Stomach (tissue), 4 donors: ENCODE data around the gene PLCG2.

Experiments
- CTCF ChIP-seq, 7 experiments: fragments of 450-650 bp in 4 of 7; fragments of 200-600 bp in 3 of 7; sonication (generic) in 3 of 7; IDR thresholded peaks; one replicate each; pipeline ENCODE4 v1.5.1; 2016 to 2019; ENCODE audit warnings: antibody characterized with exemption in 7 of 7, control low read depth in 2 of 7, mild to moderate bottlenecking in 1 of 7
- EP300 ChIP-seq: sonication (generic); formaldehyde crosslinking; IDR thresholded peaks from one replicate; pipeline ENCODE4 v1.6.1; 2017; ENCODE audit warnings: antibody characterized with exemption
- POLR2A ChIP-seq, 4 donors: fragments of 450-650 bp; IDR thresholded peaks; one replicate each; pipeline ENCODE4 v1.6.1; 2016; ENCODE audit warnings: antibody characterized with exemption in 4 of 4, control low read depth in 2 of 4, mild to moderate bottlenecking in 1 of 4, moderate library complexity in 1 of 4

- TF ChIP-seq POLR2A (IDR thresholded peaks at IDR 0.05) (no peak), CTCF (IDR thresholded peaks at IDR 0.05) (no peak), EP300 (no peak)
Measured at GRCh38 chr16:81992859-81993258, 213.8 kb downstream of the PLCG2 start.
